Gastrocnemius medialis (tissue), 4 donors: ENCODE results near the gene CCDC183. TPM values are rescaled to one million over a fixed set of nuclear protein-coding genes. Genes with fewer than 3 reads are reported as not detected.

Experiments used
- ATAC-seq, 2 donors: fragments of 150-250 bp; one replicate each; pipeline ENCODE4 v1.9.1; 2016
- DNase-seq, 2 donors: peaks; one replicate each; pipeline ENCODE4 v3.0.0-alpha.2; 2019
- H3K27ac ChIP-seq, 4 donors: fragments of 200-600 bp; sonication (generic); 1 replicate in 1 of 4; 2 replicates in 3 of 4; pipeline ENCODE4 v1.5.1; 2016 to 2018; ENCODE audit warnings: mild to moderate bottlenecking in 2 of 4, moderate library complexity in 1 of 4
- H3K27me3 ChIP-seq, 3 donors: fragments of 200-600 bp; sonication (generic) in 2 of 3; 1 replicate in 1 of 3; 2 replicates in 2 of 3; pipeline versions ENCODE4 v1.5.1 to v1.6.0; 2016 to 2019; ENCODE audit warnings: mild to moderate bottlenecking in 1 of 3, moderate library complexity in 1 of 3
- H3K36me3 ChIP-seq, 2 donors: fragments of 200-600 bp; sonication (generic) in 1 of 2; one replicate each; pipeline ENCODE4 v1.5.1; 2017 to 2018
- H3K4me1 ChIP-seq, 2 donors: fragments of 200-600 bp; sonication (generic) in 1 of 2; one replicate each; pipeline ENCODE4 v1.5.1; 2016 to 2017; ENCODE audit warnings: mild to moderate bottlenecking in 2 of 2
- H3K4me3 ChIP-seq, 4 donors: fragments of 200-600 bp; sonication (generic) in 3 of 4; 1 replicate in 1 of 4; 2 replicates in 3 of 4; pipeline ENCODE4 v1.5.1; 2016 to 2019; ENCODE audit warnings: mild to moderate bottlenecking in 2 of 4
- H3K9me3 ChIP-seq, 3 donors: fragments of 200-600 bp; sonication (generic) in 2 of 3; 1 replicate in 1 of 3; 2 replicates in 2 of 3; pipeline ENCODE4 v1.5.1; 2016 to 2019
- CTCF ChIP-seq, 5 experiments: fragments of 450-650 bp in 3 of 5; fragments of 200-600 bp in 2 of 5; sonication (generic) in 2 of 5; IDR thresholded peaks in 4 of 5; conservative IDR thresholded peaks in 1 of 5; 1 replicate in 4 of 5; 2 replicates in 1 of 5; pipeline ENCODE4 v1.5.1; 2016 to 2019; ENCODE audit warnings: antibody characterized with exemption in 5 of 5, mild to moderate bottlenecking in 3 of 5, moderate library complexity in 3 of 5
- POLR2A ChIP-seq, 2 donors: fragments of 450-650 bp; IDR thresholded peaks; one replicate each; pipeline ENCODE4 v1.6.1; 2017; ENCODE audit warnings: antibody characterized with exemption in 2 of 2, mild to moderate bottlenecking in 2 of 2, moderate library complexity in 2 of 2
- in situ Hi-C, 4 donors: fragments of 200-750 bp; cut with MboI; loops; one replicate each; pipeline versions ENCODE4 v1.15.0 to v1.8.0; 2017; ENCODE audit warnings: low sequenced_read_pairs in 4 of 4
- intact Hi-C: fragments of 100-400 bp; cut with DNase I; formaldehyde crosslinking; loops from one replicate; pipeline ENCODE4 v1.15.1; 2023; ENCODE audit warnings: low total_unique reads
- total RNA-seq, 4 donors: library from RNA; depleted of rRNA; stranded (reverse); fragments of >200 nt; gene quantifications; one replicate each; pipeline versions ENCODE4 v1.1.0 to v1.2.3, GENCODE V29; 2016

The CCDC183 gene
- total RNA-seq, 4 donors from 2014 or later = 0.31 TPM; not detected in 3

DNA sequence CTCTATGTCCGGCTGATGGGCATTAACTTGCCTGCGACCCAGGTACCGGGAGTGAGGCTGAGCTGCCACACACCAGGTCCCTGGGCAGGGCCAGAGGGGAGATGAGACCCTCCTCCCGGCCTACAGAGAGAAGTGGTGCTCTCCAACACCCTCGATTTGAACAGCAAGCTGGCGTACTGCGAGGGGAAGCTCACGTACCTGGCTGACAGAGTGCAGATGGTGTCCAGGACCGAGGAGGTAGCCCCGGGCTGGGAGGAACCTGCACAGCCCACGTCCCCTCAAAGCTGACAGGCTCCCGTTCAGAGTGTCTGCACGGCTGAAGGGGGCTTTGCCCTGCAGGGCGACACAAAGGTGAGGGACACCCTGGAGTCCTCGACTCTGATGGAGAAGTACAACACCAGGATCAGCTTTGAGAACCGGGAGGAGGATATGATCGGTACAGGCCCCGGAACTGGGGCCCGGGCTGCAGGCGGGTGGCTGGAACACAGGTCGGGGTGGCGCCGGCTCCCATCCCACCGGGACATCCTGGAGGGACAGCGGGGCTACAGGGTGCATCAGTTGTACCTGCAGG is 10.6 kb downstream of the CCDC183 start:
- in situ Hi-C loops (no loop called here), intact Hi-C loops (loop anchor here (1.0 to 2.0 kb wide), 2 partner anchors 42 to 138 kb away; partner anchors contain the start of genes FBXW5 and PHPT1)
- H3K4me1 ChIP-seq = peaks cover 31 to 35% of the 10 kb centered on the region in 2 donors
- peak overlapping the region; percentile 82 to 94 (median 90) for H3K27ac ChIP-seq
- H3K9me3 ChIP-seq = no peaks in the 10 kb centered on the region
- no peaks in the 10 kb centered on the region for H3K36me3 ChIP-seq
- H3K27me3 ChIP-seq = peaks cover 0 to 8% (median 8%) of the 10 kb centered on the region in 3 donors
- H3K4me3 ChIP-seq = peak overlapping the region; percentile 64 to 94 (median 72)
- TF ChIP-seq CTCF (IDR thresholded peaks at IDR 0.05 in 4 of 5, conservative IDR thresholded peaks at IDR 0.05 in 1 of 5) (no peak), POLR2A (IDR thresholded peaks at IDR 0.05) (no peak)
- ATAC-seq (no peak), DNase-seq (no peak)

DNA sequence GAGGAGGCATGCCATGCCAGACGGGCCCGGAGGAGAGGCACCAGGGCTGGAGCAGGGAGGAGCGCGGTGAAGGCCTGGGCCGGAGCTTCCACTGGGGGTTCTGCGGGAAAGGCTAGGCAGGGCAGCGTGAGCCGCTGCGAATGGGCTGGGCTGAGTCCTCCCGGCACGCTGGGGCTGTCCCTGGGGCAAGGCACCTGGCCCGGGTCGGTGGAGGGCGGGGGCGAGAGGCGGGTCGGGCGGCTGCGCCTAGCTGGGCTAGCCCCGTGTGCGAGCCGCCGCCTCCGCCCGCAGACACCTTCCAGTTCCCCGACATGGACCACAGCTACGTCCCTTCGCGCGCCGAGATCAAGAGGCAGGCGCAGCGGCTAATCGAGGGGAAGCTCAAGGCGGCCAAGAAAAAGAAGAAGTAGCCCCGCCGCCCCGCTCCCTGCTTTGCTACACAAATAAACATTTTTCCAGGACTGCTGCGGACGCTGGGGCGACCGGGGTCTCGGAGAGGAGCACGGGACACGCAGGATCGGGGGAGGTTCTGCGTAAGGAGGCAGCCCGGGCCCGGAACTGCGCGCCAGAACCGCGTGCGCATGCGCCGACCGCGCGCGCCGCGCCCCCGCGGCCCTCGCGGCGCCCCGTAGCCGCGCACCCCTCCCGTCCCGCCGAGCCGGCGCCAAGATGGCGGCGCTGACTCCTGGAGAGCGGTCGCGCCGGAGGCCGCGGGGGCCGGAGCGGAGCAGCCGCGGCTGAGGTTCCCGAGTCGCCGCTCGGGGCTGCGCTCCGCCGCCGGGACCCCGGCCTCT is 11.3 kb downstream of the CCDC183 start, which contains the start of gene RABL6:
Gene RABL6, plus strand, starts transcription at position 668 of the 794 bp plus-strand sequence. CDS start 249 bp downstream, outside the sequence.
- no peaks in the 10 kb centered on the region for H3K9me3 ChIP-seq
- H3K36me3 ChIP-seq = no peaks in the 10 kb centered on the region
- intact Hi-C loops (loop anchor here (1.0 to 2.0 kb wide), 2 partner anchors 41 to 137 kb away; partner anchors contain the start of genes FBXW5 and PHPT1), in situ Hi-C loops (no loop called here)
- ATAC-seq (peak; percentile 92 to 93), DNase-seq (peak; percentile 29 to 66)
- peaks cover 0 to under 1% (median 0%) of the 10 kb centered on the region in 3 donors for H3K27me3 ChIP-seq
- peaks cover 31 to 35% of the 10 kb centered on the region in 2 donors for H3K4me1 ChIP-seq
- H3K4me3 ChIP-seq = peak within 1 kb of the TSS; percentile 76 to 98 (median 92)
- peak within 1 kb of the TSS; percentile 82 to 94 (median 90) for H3K27ac ChIP-seq
- TF ChIP-seq POLR2A (IDR thresholded peaks at IDR 0.05) = peak; percentile 65 to 80
- TF ChIP-seq CTCF (IDR thresholded peaks at IDR 0.05 in 4 of 5, conservative IDR thresholded peaks at IDR 0.05 in 1 of 5) = no peak

DNA sequence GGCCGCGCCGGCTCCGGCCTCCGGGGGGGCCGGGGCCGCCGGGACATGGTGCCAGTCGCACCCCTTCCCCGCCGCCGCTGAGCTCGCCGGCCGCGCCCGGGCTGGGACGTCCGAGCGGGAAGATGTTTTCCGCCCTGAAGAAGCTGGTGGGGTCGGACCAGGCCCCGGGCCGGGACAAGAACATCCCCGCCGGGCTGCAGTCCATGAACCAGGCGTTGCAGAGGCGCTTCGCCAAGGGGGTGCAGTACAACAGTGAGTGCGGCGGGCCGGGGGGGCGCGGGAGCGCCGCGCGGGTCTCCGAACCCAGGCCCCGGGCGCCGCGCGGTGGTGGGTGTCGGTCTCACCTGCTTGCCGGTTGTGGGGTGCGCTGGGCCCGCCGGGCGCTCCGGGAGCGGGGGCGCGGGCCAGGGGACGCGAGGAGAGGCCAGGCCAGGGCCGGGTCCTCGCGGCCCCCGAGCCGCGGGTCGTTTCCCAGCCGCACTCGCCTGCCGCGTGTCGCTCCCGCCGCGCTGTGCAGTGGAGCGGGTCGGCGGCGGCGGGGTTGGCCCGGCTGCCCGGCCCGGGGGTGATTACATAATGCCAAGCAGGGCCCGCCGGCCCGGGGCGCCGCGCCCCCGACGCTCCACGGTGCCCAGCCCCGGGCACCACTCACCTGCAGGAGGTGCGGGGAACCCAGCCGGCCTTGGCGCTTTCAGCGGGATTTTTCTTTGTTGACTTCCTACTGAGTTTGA is 12.1 kb downstream of the CCDC183 start:
- in situ Hi-C loops = no loop called here
- Histone ChIP-seq H3K36me3 (peaks cover 0 to 5% of the 10 kb centered on the region in 2 donors), H3K4me3 (peak overlapping the region; percentile 76 to 98 (median 92)), H3K4me1 (peaks cover 31 to 35% of the 10 kb centered on the region in 2 donors), H3K27me3 (no peaks in the 10 kb centered on the region), H3K9me3 (no peaks in the 10 kb centered on the region), H3K27ac (peak overlapping the region; percentile 80 to 94 (median 88))
- DNase-seq = peak in 1 of 2 donors; percentile 36
- peak; percentile 49 to 53 for ATAC-seq
- peak in 2 of 5 experiments; percentile 6 to 10 for TF ChIP-seq CTCF (IDR thresholded peaks at IDR 0.05 in 4 of 5, conservative IDR thresholded peaks at IDR 0.05 in 1 of 5)
- TF ChIP-seq POLR2A (IDR thresholded peaks at IDR 0.05) = peak in 1 of 2 donors; percentile 14
- intact Hi-C loops = no loop called here

DNA sequence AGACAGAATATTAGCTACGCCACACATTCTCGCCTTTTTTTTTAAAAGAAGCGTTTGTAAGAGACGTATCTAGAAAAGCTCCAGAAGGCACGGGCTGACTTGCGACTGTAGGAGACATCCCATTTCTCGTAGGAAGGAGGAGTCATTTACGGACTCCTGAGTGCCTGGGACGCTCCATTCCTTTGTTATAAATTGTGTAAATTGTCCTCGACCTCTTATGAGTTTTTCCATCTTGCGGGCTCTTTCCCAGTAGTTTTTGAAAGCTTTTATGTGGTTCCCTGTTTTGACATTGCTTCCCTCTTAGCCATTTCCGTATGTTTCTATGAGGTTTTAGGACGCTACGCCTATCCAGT is 12.6 kb downstream of the CCDC183 start:
- in situ Hi-C loops = no loop called here
- H3K9me3 ChIP-seq = no peaks in the 10 kb centered on the region
- H3K36me3 ChIP-seq = peaks cover 0 to 6% of the 10 kb centered on the region in 2 donors
- intact Hi-C loops = no loop called here
- no peak for ATAC-seq
- no peak for DNase-seq
- H3K27me3 ChIP-seq = no peaks in the 10 kb centered on the region
- H3K4me1 ChIP-seq = peaks cover 31 to 35% of the 10 kb centered on the region in 2 donors
- peak overlapping the region in 3 of 4 donors; percentile 82 to 94 (median 94) for H3K27ac ChIP-seq
- TF ChIP-seq CTCF (IDR thresholded peaks at IDR 0.05 in 4 of 5, conservative IDR thresholded peaks at IDR 0.05 in 1 of 5) (no peak), POLR2A (IDR thresholded peaks at IDR 0.05) (no peak)
- peak overlapping the region; percentile 76 to 98 (median 92) for H3K4me3 ChIP-seq
